ENCODE results near the gene IMMP2L. TPM values are rescaled to one million over a fixed set of nuclear protein-coding genes. Genes with fewer than 3 reads are reported as not detected.
"Not testable (repeated sequence)": the region's sequence is repeated elsewhere in the genome, so short reads cannot be mapped to it uniquely, and the experiment has no call there.

IMMP2L gene
- total RNA-seq, 6 experiments from 2014 or later, result 14.2 to 25.3 (median 19.7) TPM

- Histone ChIP-seq H3K27me3 (no peaks in the 10 kb centered on the region), H3K9me3 (no peaks in the 10 kb centered on the region), H3K4me3 (no peak overlapping the region), H3K36me3 (no peaks in the 10 kb centered on the region), H3K4me1 (no peaks in the 10 kb centered on the region), H3K27ac (no peak overlapping the region)
- intact Hi-C loops (cut with DNase I), result no loop called here
- 90% methylated on average over 5 of the region's 5 CpGs for WGBS (ENCODE audit: insufficient coverage, low coverage, low lambda C conversion rate, missing lambda C conversion rate)
- ATAC-seq, result no peak
- DNase-seq, result no peak
- TF ChIP-seq POLR2A (IDR thresholded peaks at IDR 0.05), result no peak
- TF ChIP-seq CTCF (IDR thresholded peaks at IDR 0.05), result no peak
Measured at GRCh38 chr7:111075498-111075897, 486.8 kb downstream of the IMMP2L start.

- Histone ChIP-seq H3K4me3 (no peak overlapping the region), H3K9me3 (no peaks in the 10 kb centered on the region), H3K4me1 (no peaks in the 10 kb centered on the region), H3K36me3 (no peaks in the 10 kb centered on the region), H3K27ac (no peak overlapping the region), H3K27me3 (no peaks in the 10 kb centered on the region)
- TF ChIP-seq CTCF (IDR thresholded peaks at IDR 0.05) (no peak), POLR2A (IDR thresholded peaks at IDR 0.05) (no peak)
- ATAC-seq (no peak), DNase-seq (no peak)
- intact Hi-C loops (cut with DNase I), result no loop called here
- 70% methylated on average over 6 of the region's 6 CpGs for WGBS (ENCODE audit: insufficient coverage, low coverage, low lambda C conversion rate, missing lambda C conversion rate)
Measured at GRCh38 chr7:111074748-111075146, 487.5 kb downstream of the IMMP2L start.

- Histone ChIP-seq H3K4me3 (no peak overlapping the region), H3K36me3 (no peaks in the 10 kb centered on the region), H3K9me3 (no peaks in the 10 kb centered on the region), H3K27me3 (no peaks in the 10 kb centered on the region), H3K27ac (no peak overlapping the region), H3K4me1 (no peaks in the 10 kb centered on the region)
- WGBS (ENCODE audit: insufficient coverage, low coverage, low lambda C conversion rate, missing lambda C conversion rate), result 47% methylated on average over 3 of the region's 3 CpGs
- DNase-seq (no peak), ATAC-seq (no peak)
- intact Hi-C loops (cut with DNase I), result no loop called here
- TF ChIP-seq CTCF (IDR thresholded peaks at IDR 0.05), result no peak
- TF ChIP-seq POLR2A (IDR thresholded peaks at IDR 0.05), result no peak
Measured at GRCh38 chr7:111074071-111074747, 488.1 kb downstream of the IMMP2L start.

- DNase-seq; H3K4me3 ChIP-seq; H3K36me3 ChIP-seq; H3K9me3 ChIP-seq; H3K27me3 ChIP-seq; ATAC-seq; intact Hi-C loops (cut with DNase I); H3K27ac ChIP-seq; H3K4me1 ChIP-seq: not testable (repeated sequence)
- WGBS (ENCODE audit: insufficient coverage, low coverage, low lambda C conversion rate, missing lambda C conversion rate), result 94% methylated on average over 8 of the region's 9 CpGs
Measured at GRCh38 chr7:111072658-111073057, 489.6 kb downstream of the IMMP2L start.

GRCh38 chr7:111071556-111071955, 490.7 kb downstream of the IMMP2L start:
- intact Hi-C loops (cut with DNase I), result no loop called here
- H3K9me3 ChIP-seq, result no peaks in the 10 kb centered on the region
- H3K27me3 ChIP-seq, result no peaks in the 10 kb centered on the region
- TF ChIP-seq POLR2A (IDR thresholded peaks at IDR 0.05) (no peak), CTCF (IDR thresholded peaks at IDR 0.05) (no peak)
- peaks cover 0 to 9% (median 0%) of the 10 kb centered on the region in 4 donors for H3K4me1 ChIP-seq
- no peak overlapping the region for H3K27ac ChIP-seq
- no peak for ATAC-seq
- H3K4me3 ChIP-seq, result no peak overlapping the region
- DNase-seq, result no peak
- H3K36me3 ChIP-seq, result no peaks in the 10 kb centered on the region

Measured in right lobe of liver (tissue), 6 donors.